SK-N-SH (cell line): ENCODE results near the gene RGS7. TPM values are rescaled to one million over a fixed set of nuclear protein-coding genes. Genes with fewer than 3 reads are reported as not detected.

ENCODE experiments used
- CTCF ChIA-PET: fragments of 300-600, 350-600 bp; formaldehyde crosslinking; extraction: SDS; loops from one replicate; lab custom pipeline; 2021; lab: Yijun Ruan, JAX
- POLR2A ChIA-PET: fragments of 350-600 bp; sonication (Branson Sonifier 250); formaldehyde crosslinking; extraction: SDS; loops from one replicate; lab custom pipeline; 2020; ENCODE audit warnings: antibody characterized with exemption, inconsistent platforms; lab: Yijun Ruan, JAX
- DNase-seq: peaks from one replicate; pipeline ENCODE4 v3.0.0; 2012
- H2AFZ ChIP-seq: fragments of 200-600 bp; sonication (generic); 2 replicates; pipeline ENCODE4 v1.8.1; 2016; ENCODE audit warnings: antibody characterized with exemption, mild to moderate bottlenecking, low read depth
- H3F3A ChIP-seq: fragments of 200-600 bp; sonication (generic); replicated peaks from 2 replicates; pipeline ENCODE3; 2016; ENCODE audit warnings: antibody characterized with exemption, mild to moderate bottlenecking; ENCODE audit not compliant: insufficient read depth
- H3K27ac ChIP-seq, 2 experiments: fragments of 200-500 bp in 1 of 2; fragments of 200-600 bp in 1 of 2; sonication (Bioruptor generic) in 1 of 2; sonication (generic), shearing (Covaris generic) in 1 of 2; 2 replicates each; pipeline versions ENCODE4 v1.5.1 to v1.6.1; 2014 to 2016; ENCODE audit warnings: low read depth in 2 of 2, inconsistent platforms in 1 of 2, low read length in 1 of 2, mild to moderate bottlenecking in 1 of 2, mixed read lengths in 1 of 2
- H3K27me3 ChIP-seq: fragments of 200-600 bp; sonication (generic), shearing (Covaris generic); 2 replicates; pipeline ENCODE4 v1.6.1; 2016; ENCODE audit warnings: mixed run types; ENCODE audit not compliant: insufficient read depth
- H3K36me3 ChIP-seq, 2 experiments: fragments of 200-500 bp in 1 of 2; fragments of 200-600 bp in 1 of 2; sonication (Bioruptor generic) in 1 of 2; sonication (generic) in 1 of 2; replicated peaks in 1 of 2; 2 replicates each; pipeline versions ENCODE3 to v1.5.1; 2014 to 2016; ENCODE audit warnings: low read length in 1 of 2, mild to moderate bottlenecking in 1 of 2; ENCODE audit not compliant: insufficient read depth in 2 of 2, control insufficient read depth in 1 of 2
- H3K4me1 ChIP-seq, 2 experiments: fragments of 200-500 bp in 1 of 2; fragments of 200-600 bp in 1 of 2; sonication (Bioruptor generic) in 1 of 2; sonication (generic), shearing (Covaris generic) in 1 of 2; 2 replicates each; pipeline versions ENCODE4 v1.5.1 to v1.6.1; 2014 to 2016; ENCODE audit warnings: low read depth in 1 of 2, low read length in 1 of 2, mixed run types in 1 of 2; ENCODE audit not compliant: insufficient read depth in 2 of 2, control insufficient read depth in 1 of 2
- H3K4me2 ChIP-seq: fragments of 200-600 bp; sonication (generic), shearing (Covaris generic); 2 replicates; pipeline ENCODE4 v1.6.1; 2017; ENCODE audit warnings: mixed run types
- H3K4me3 ChIP-seq, 2 experiments: fragments of 200-500 bp in 1 of 2; fragments of 200-600 bp in 1 of 2; sonication (Bioruptor generic) in 1 of 2; sonication (generic), shearing (Covaris generic) in 1 of 2; 2 replicates each; pipeline versions ENCODE4 v1.5.1 to v1.8.1; 2014 to 2016; ENCODE audit warnings: low read depth in 2 of 2, inconsistent platforms in 1 of 2, low read length in 1 of 2, mild to moderate bottlenecking in 1 of 2, mixed read lengths in 1 of 2, moderate library complexity in 1 of 2
- H3K79me2 ChIP-seq: fragments of 200-600 bp; sonication (generic); 2 replicates; pipeline ENCODE4 v1.8.1; 2017; ENCODE audit warnings: mild to moderate bottlenecking; ENCODE audit not compliant: insufficient read depth
- H3K9ac ChIP-seq: fragments of 200-600 bp; sonication (generic); 2 replicates; pipeline ENCODE4 v1.6.1; 2017; ENCODE audit warnings: mixed run types
- H3K9me2 ChIP-seq: fragments of 200-600 bp; sonication (generic); 2 replicates; pipeline ENCODE4 v1.6.1; 2017; ENCODE audit warnings: mixed run types
- H3K9me3 ChIP-seq: fragments of 200-600 bp; sonication (generic); 2 replicates; pipeline ENCODE4 v1.6.1; 2017; ENCODE audit warnings: mixed run types, mild to moderate bottlenecking, moderate library complexity
- H4K20me1 ChIP-seq: fragments of 200-600 bp; sonication (generic); 2 replicates; pipeline ENCODE4 v1.6.1; 2017; ENCODE audit warnings: mild to moderate bottlenecking, mixed run types; ENCODE audit not compliant: insufficient read depth
- EP300 ChIP-seq, 2 experiments: IDR thresholded peaks; 2 replicates each; pipeline versions ENCODE4 v1.4.0 to v1.6.1; 2012; ENCODE audit warnings: borderline replicate concordance in 1 of 2, low read depth in 1 of 2, low read length in 1 of 2
- EZH2phosphoT487 ChIP-seq: fragments of 200-600 bp; sonication (generic); IDR thresholded peaks from 2 replicates; pipeline ENCODE4 v1.6.1; 2017; ENCODE audit warnings: low read depth, mixed run types, mild to moderate bottlenecking, antibody characterized with exemption, moderate library complexity, borderline replicate concordance
- FOSL2 ChIP-seq: IDR thresholded peaks from 2 replicates; pipeline ENCODE4 v1.4.0; 2012; ENCODE audit warnings: low read depth, mild to moderate bottlenecking, moderate library complexity, borderline replicate concordance
- FOXM1 ChIP-seq: IDR thresholded peaks from 2 replicates; pipeline ENCODE4 v1.4.0; 2012; ENCODE audit warnings: low read depth, mild to moderate bottlenecking
- JUND ChIP-seq: IDR thresholded peaks from 2 replicates; pipeline ENCODE4 v1.4.0; 2012
- MEF2A ChIP-seq: IDR thresholded peaks from 2 replicates; pipeline ENCODE4 v1.4.0; 2012; ENCODE audit warnings: low read depth, borderline replicate concordance
- MXI1 ChIP-seq: IDR thresholded peaks from 2 replicates; pipeline ENCODE4 v1.6.1; 2012; ENCODE audit warnings: mild to moderate bottlenecking, low read depth, low read length, improper control_type of control experiment
- NFIC ChIP-seq: IDR thresholded peaks from 2 replicates; pipeline ENCODE4 v1.4.0; 2012; ENCODE audit warnings: borderline replicate concordance
- POLR2AphosphoS5 ChIP-seq: IDR thresholded peaks from 2 replicates; pipeline ENCODE4 v1.6.1; 2012; ENCODE audit warnings: low read depth, low read length
- RAD21 ChIP-seq: IDR thresholded peaks from 2 replicates; pipeline ENCODE4 v1.6.1; 2012; ENCODE audit warnings: mild to moderate bottlenecking, low read length
- SIN3A ChIP-seq: IDR thresholded peaks from 2 replicates; pipeline ENCODE4 v1.6.1; 2012; ENCODE audit warnings: low read depth, mild to moderate bottlenecking, low read length, moderate library complexity, borderline replicate concordance
- TAF1 ChIP-seq: IDR thresholded peaks from 2 replicates; pipeline ENCODE4 v1.6.1; 2012; ENCODE audit warnings: low read depth, mild to moderate bottlenecking, low read length, moderate library complexity, borderline replicate concordance
- TCF12 ChIP-seq: IDR thresholded peaks from 2 replicates; pipeline ENCODE4 v1.4.0; 2012
- TEAD4 ChIP-seq: IDR thresholded peaks from 2 replicates; pipeline ENCODE4 v1.4.0; 2012; ENCODE audit warnings: mild to moderate bottlenecking, borderline replicate concordance; ENCODE audit not compliant: insufficient read depth
- YY1 ChIP-seq: IDR thresholded peaks from 2 replicates; pipeline ENCODE4 v1.4.0; 2012; ENCODE audit warnings: low read depth, mild to moderate bottlenecking
- WGBS: methylation state at CpG from one replicate; pipeline ENCODE4 v1.1.6; 2017; ENCODE audit warnings: low lambda C conversion rate; 5-methylcytosine and 5-hydroxymethylcytosine counted together
- polyA plus RNA-seq, 3 experiments: library from polyadenylated mRNA; depleted of rRNA; stranded (reverse); fragments of >200 nt; gene quantifications; 2 replicates each; pipeline ENCODE4 v1.2.3, GENCODE V29; 2012
- TF ChIP-seq, protein P1 (sequence below): IDR thresholded peaks from 2 replicates; pipeline ENCODE4; 2012
- TF ChIP-seq, protein P2 (sequence below): IDR thresholded peaks from 2 replicates; pipeline ENCODE4 v1.4.0; 2012; ENCODE audit warnings: low read depth
- TF ChIP-seq, protein P3 (sequence below): IDR thresholded peaks from 2 replicates; pipeline ENCODE4 v1.4.0; 2012; ENCODE audit warnings: low read depth, borderline replicate concordance

RGS7 gene
- polyA plus RNA-seq, 1 of the 3 experiments (the other 2 are of a cell fraction), result 0.36 TPM

DNA sequence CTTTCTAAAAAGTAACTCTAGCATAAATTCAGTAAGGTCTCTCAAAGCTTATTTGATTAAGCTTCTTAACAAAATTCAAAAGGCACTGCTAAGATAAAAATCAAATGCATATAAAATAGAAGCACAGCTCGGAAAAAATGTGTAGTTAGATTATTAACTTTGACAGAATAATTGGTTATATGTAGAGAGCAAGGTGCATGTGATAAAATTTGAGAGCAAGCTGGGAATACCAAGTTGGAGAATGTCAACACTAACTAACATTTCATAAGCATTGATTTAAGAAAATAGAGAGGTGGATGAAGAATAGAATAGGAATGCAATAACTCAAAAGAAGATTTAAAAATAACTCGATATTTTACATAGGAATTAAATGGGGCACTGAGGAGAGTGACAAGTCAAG, 540.5 kb downstream of the RGS7 start:
- Histone ChIP-seq H3K4me2 (no peak overlapping the region), H3K9me2 (no peaks in the 10 kb centered on the region), H3K4me1 (no peaks in the 10 kb centered on the region; a peak in 1 of 4 replicates), H3F3A (no peaks in the 10 kb centered on the region), H3K9ac (no peak overlapping the region), H4K20me1 (no peaks in the 10 kb centered on the region), H3K4me3 (no peak overlapping the region), H2AFZ (no peak overlapping the region), H3K27me3 (no peaks in the 10 kb centered on the region), H3K36me3 (no peaks in the 10 kb centered on the region), H3K79me2 (no peaks in the 10 kb centered on the region), H3K27ac (no peak overlapping the region; a peak in 1 of 4 replicates), H3K9me3 (no peaks in the 10 kb centered on the region)
- 28% methylated on average over 2 of the region's 2 CpGs for WGBS
- ChIA-PET CTCF (no interaction called here), POLR2A (no interaction called here)
- TF ChIP-seq, protein P1, sequence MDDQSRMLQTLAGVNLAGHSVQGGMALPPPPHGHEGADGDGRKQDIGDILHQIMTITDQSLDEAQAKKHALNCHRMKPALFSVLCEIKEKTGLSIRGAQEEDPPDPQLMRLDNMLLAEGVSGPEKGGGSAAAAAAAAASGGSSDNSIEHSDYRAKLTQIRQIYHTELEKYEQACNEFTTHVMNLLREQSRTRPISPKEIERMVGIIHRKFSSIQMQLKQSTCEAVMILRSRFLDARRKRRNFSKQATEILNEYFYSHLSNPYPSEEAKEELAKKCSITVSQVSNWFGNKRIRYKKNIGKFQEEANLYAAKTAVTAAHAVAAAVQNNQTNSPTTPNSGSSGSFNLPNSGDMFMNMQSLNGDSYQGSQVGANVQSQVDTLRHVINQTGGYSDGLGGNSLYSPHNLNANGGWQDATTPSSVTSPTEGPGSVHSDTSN, result 0 out of 2 replicates have a peak, but pooled peaks have one; percentile 40
- TF ChIP-seq FOXM1, result no peak
- TF ChIP-seq TAF1, result no peak
- peak in 1 of 2 experiments; percentile 50; a peak in 1 of 4 replicates for TF ChIP-seq EP300 (IDR thresholded peaks at IDR 0.05; ENCODE audit: borderline replicate concordance in 1 of 2, low read depth in 1 of 2, low read length in 1 of 2)
- TF ChIP-seq TCF12, result peak; percentile 35
- TF ChIP-seq, protein P2, sequence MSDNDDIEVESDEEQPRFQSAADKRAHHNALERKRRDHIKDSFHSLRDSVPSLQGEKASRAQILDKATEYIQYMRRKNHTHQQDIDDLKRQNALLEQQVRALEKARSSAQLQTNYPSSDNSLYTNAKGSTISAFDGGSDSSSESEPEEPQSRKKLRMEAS, result no peak
- no peak for DNase-seq

DNA sequence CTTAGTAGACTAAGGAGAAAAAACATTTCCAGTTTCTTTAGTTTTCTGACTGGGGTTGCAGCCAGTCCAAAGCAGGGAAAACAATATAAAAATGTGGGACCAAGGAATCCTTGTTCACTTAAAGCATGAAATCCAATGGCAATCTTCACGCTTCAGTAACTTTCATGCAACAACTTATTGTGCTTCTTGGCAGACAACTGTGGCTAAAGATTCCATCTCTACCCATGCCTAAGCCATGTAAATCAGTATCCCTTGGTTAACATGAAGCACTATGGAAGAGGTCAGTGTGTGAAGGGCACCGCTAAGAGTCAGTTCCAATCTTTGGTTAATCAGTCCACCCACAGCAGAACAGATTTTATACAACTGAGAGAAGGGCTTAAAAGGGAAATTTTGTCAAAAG, 543.3 kb downstream of the RGS7 start:
- Histone ChIP-seq H3K36me3 (no peaks in the 10 kb centered on the region), H3K4me1 (peaks cover 0 to 6% of the 10 kb centered on the region in 2 experiments; a peak in 2 of 4 replicates), H3K4me2 (no peak overlapping the region), H3K4me3 (no peak overlapping the region), H3F3A (no peaks in the 10 kb centered on the region), H3K9me3 (no peaks in the 10 kb centered on the region), H3K9me2 (no peaks in the 10 kb centered on the region), H4K20me1 (no peaks in the 10 kb centered on the region), H3K79me2 (no peaks in the 10 kb centered on the region), H3K27ac (no peak overlapping the region), H2AFZ (no peak overlapping the region), H3K27me3 (no peaks in the 10 kb centered on the region), H3K9ac (no peak overlapping the region)
- no peak for DNase-seq
- CTCF ChIA-PET, result no interaction called here
- TF ChIP-seq MEF2A, result no peak
- TF ChIP-seq MXI1, result no peak
- TF ChIP-seq EZH2phosphoT487, result no peak
- no peak for TF ChIP-seq SIN3A
- no peak for TF ChIP-seq FOXM1
- TF ChIP-seq, protein P3, sequence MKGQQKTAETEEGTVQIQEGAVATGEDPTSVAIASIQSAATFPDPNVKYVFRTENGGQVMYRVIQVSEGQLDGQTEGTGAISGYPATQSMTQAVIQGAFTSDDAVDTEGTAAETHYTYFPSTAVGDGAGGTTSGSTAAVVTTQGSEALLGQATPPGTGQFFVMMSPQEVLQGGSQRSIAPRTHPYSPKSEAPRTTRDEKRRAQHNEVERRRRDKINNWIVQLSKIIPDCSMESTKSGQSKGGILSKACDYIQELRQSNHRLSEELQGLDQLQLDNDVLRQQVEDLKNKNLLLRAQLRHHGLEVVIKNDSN, result no peak
- no peak for TF ChIP-seq FOSL2
- no peak for TF ChIP-seq POLR2AphosphoS5
- no peak for TF ChIP-seq JUND
- no peak for TF ChIP-seq RAD21
- TF ChIP-seq, protein P1, result no peak
- TF ChIP-seq YY1, result no peak
- TF ChIP-seq EP300 (IDR thresholded peaks at IDR 0.05; ENCODE audit: borderline replicate concordance in 1 of 2, low read depth in 1 of 2, low read length in 1 of 2), result no peak
- no peak for TF ChIP-seq TAF1
- TF ChIP-seq NFIC, result no peak
- no peak for TF ChIP-seq TEAD4
- POLR2A ChIA-PET, result no interaction called here
- 85% methylated on average over 2 of the region's 2 CpGs for WGBS
